Astrocyte of the spinal cord (primary cell): ENCODE measurements around the gene LRRC41.

Source experiments
- DNase-seq: peaks from one replicate; pipeline ENCODE4 v3.0.0; 2011; ENCODE audit warnings: low read depth, low spot score
- H3K4me3 ChIP-seq: 2 replicates; pipeline ENCODE4 v1.5.1; 2011; ENCODE audit warnings: low read depth, mild to moderate bottlenecking, low read length, moderate library complexity
- CTCF ChIP-seq: IDR thresholded peaks from 2 replicates; pipeline ENCODE4 v1.5.1; 2012; ENCODE audit warnings: low read depth, mild to moderate bottlenecking, low read length, inconsistent platforms
- in situ Hi-C: cut with HindIII; loops from 2 replicates; pipeline ENCODE4 v1.10.0; 2017; ENCODE audit warnings: low sequenced_read_pairs

The LRRC41 gene

GRCh38 chr1:46302641-46303037, 777 bp downstream of the LRRC41 start:
- peak; percentile 37 for DNase-seq
- no peak for TF ChIP-seq CTCF
- H3K4me3 ChIP-seq: peak overlapping the region; percentile 87
- in situ Hi-C loops: no loop called here

GRCh38 chr1:46301808-46302640, 1.4 kb downstream of the LRRC41 start:
- TF ChIP-seq CTCF: peak; percentile 20
- DNase-seq: peak; percentile 61
- peak overlapping the region; percentile 87 for H3K4me3 ChIP-seq
- in situ Hi-C loops: no loop called here

GRCh38 chr1:46301406-46301807, 2.0 kb downstream of the LRRC41 start:
- no peak for TF ChIP-seq CTCF
- peak overlapping the region; percentile 87 for H3K4me3 ChIP-seq
- DNase-seq: no peak
- in situ Hi-C loops: no loop called here

- no peak for TF ChIP-seq CTCF
- peak; percentile 48 for DNase-seq
- H3K4me3 ChIP-seq: peak overlapping the region; percentile 87
- in situ Hi-C loops: no loop called here
These were observed 2.6 kb downstream of the LRRC41 start for GRCh38 chr1:46300673-46301405.

- H3K4me3 ChIP-seq: no peak overlapping the region
- no peak for TF ChIP-seq CTCF
- in situ Hi-C loops: no loop called here
- DNase-seq: no peak
These were observed 5.0 kb downstream of the LRRC41 start for GRCh38 chr1:46298387-46298786.

GRCh38 chr1:46295306-46295705, 8.1 kb downstream of the LRRC41 start:
- no peak overlapping the region for H3K4me3 ChIP-seq
- TF ChIP-seq CTCF: no peak
- in situ Hi-C loops: no loop called here
- no peak for DNase-seq
